ENCODE results near the gene LDOC1.

GRCh38 chrX:141185366-141185765 is 8.4 kb upstream of the LDOC1 start:
- TF ChIP-seq CTCF (IDR thresholded peaks at IDR 0.05; ENCODE audit: low read length): no peak
- no peak for TF ChIP-seq EZH2 (IDR thresholded peaks at IDR 0.05; ENCODE audit: borderline replicate concordance, low read length)

Data from OCI-LY1 (cell line).